Peyer's patch (tissue), 4 donors: ENCODE measurements around the gene TAF1C.

Experiments used
- CTCF ChIP-seq, 6 experiments: fragments of 450-650 bp in 4 of 6; fragments of 200-600 bp in 2 of 6; sonication (generic) in 1 of 6; IDR thresholded peaks; one replicate each; pipeline ENCODE4 v1.5.1; 2017 to 2019; ENCODE audit warnings: antibody characterized with exemption in 6 of 6, mild to moderate bottlenecking in 3 of 6, moderate library complexity in 1 of 6
- POLR2A ChIP-seq, 2 donors: fragments of 450-650 bp; IDR thresholded peaks; one replicate each; pipeline ENCODE4 v1.5.1; 2017; ENCODE audit warnings: antibody characterized with exemption in 2 of 2, mild to moderate bottlenecking in 2 of 2, moderate library complexity in 2 of 2

- TF ChIP-seq CTCF (IDR thresholded peaks at IDR 0.05) = no peak
- no peak for TF ChIP-seq POLR2A (IDR thresholded peaks at IDR 0.05)
Measured at GRCh38 chr16:84184775-84185174, 2.1 kb downstream of the TAF1C start.
